Liver (tissue), 9 donors: Measurements from ENCODE around the gene SFMBT2. TPM values are rescaled to one million over a fixed set of nuclear protein-coding genes. Genes with fewer than 3 reads are reported as not detected.

Experiments used
- DNase-seq: peaks from one replicate; pipeline ENCODE4 v3.0.0-alpha.2; 2017; ENCODE audit warnings: low spot score
- H3K27ac ChIP-seq, 2 donors: one replicate each; pipeline ENCODE4 v1.7.0; 2013; ENCODE audit warnings: inconsistent platforms in 2 of 2, low read length in 2 of 2, control low read depth in 1 of 2, low read depth in 1 of 2, mild to moderate bottlenecking in 1 of 2
- H3K27me3 ChIP-seq, 4 donors: one replicate each; pipeline versions ENCODE4 v1.6.1 to v1.7.0; 2013; ENCODE audit warnings: low read length in 3 of 4, inconsistent platforms in 1 of 4, mild to moderate bottlenecking in 1 of 4, moderate library complexity in 1 of 4; ENCODE audit not compliant: control insufficient read depth in 4 of 4, insufficient read depth in 4 of 4
- H3K36me3 ChIP-seq, 4 donors: one replicate each; pipeline versions ENCODE4 v1.6.1 to v1.7.0; 2013; ENCODE audit warnings: low read length in 3 of 4, mild to moderate bottlenecking in 3 of 4, low read depth in 1 of 4, moderate library complexity in 1 of 4; ENCODE audit not compliant: control insufficient read depth in 4 of 4, insufficient read depth in 3 of 4
- H3K4me1 ChIP-seq, 4 donors: one replicate each; pipeline versions ENCODE4 v1.6.1 to v1.7.0; 2013; ENCODE audit warnings: low read length in 3 of 4, mild to moderate bottlenecking in 3 of 4, moderate library complexity in 1 of 4; ENCODE audit not compliant: control insufficient read depth in 4 of 4, insufficient read depth in 4 of 4
- H3K4me3 ChIP-seq, 3 donors: one replicate each; pipeline versions ENCODE4 v1.6.1 to v1.7.0; 2013; ENCODE audit warnings: low read length in 3 of 3, control low read depth in 1 of 3, low read depth in 1 of 3, mild to moderate bottlenecking in 1 of 3
- H3K9ac ChIP-seq, 2 donors: one replicate each; pipeline ENCODE4 v1.7.0; 2013; ENCODE audit warnings: low read length in 2 of 2, mild to moderate bottlenecking in 2 of 2, moderate library complexity in 2 of 2, control low read depth in 1 of 2, low read depth in 1 of 2
- H3K9me3 ChIP-seq, 4 donors: one replicate each; pipeline versions ENCODE4 v1.6.1 to v1.7.0; 2013; ENCODE audit warnings: low read length in 3 of 4; ENCODE audit not compliant: control insufficient read depth in 4 of 4
- CTCF ChIP-seq: fragments of 150-350 bp; IDR thresholded peaks from 2 replicates; pipeline ENCODE4 v1.5.1; 2017; ENCODE audit warnings: improper control_type of control experiment, low read depth, low read length; ENCODE audit not compliant: missing input control
- EGR1 ChIP-seq, 2 donors: IDR thresholded peaks; 2 replicates each; pipeline ENCODE4 v1.6.1; 2016 to 2018; ENCODE audit warnings: antibody characterized with exemption in 2 of 2, low read depth in 2 of 2
- FOXA1 ChIP-seq: IDR thresholded peaks from 2 replicates; pipeline ENCODE4 v1.6.1; 2016; ENCODE audit warnings: antibody characterized with exemption
- FOXA2 ChIP-seq: IDR thresholded peaks from 2 replicates; pipeline ENCODE4 v1.6.1; 2016; ENCODE audit warnings: antibody characterized with exemption
- GABPA ChIP-seq, 2 donors: IDR thresholded peaks in 1 of 2; conservative IDR thresholded peaks in 1 of 2; 2 replicates each; pipeline ENCODE4 v1.6.1; 2016; ENCODE audit warnings: antibody characterized with exemption in 2 of 2, mild to moderate bottlenecking in 1 of 2, moderate library complexity in 1 of 2
- HNF4A ChIP-seq, 2 donors: conservative IDR thresholded peaks; 2 replicates each; pipeline ENCODE4 v1.6.1; 2016; ENCODE audit warnings: antibody characterized with exemption in 2 of 2, mild to moderate bottlenecking in 2 of 2
- HNF4G ChIP-seq: IDR thresholded peaks from 2 replicates; pipeline ENCODE4 v1.6.1; 2016; ENCODE audit warnings: antibody characterized with exemption
- JUND ChIP-seq, 2 donors: IDR thresholded peaks; 2 replicates each; pipeline ENCODE4 v1.6.1; 2016; ENCODE audit warnings: antibody characterized with exemption in 2 of 2
- NR2F2 ChIP-seq: IDR thresholded peaks from 2 replicates; pipeline ENCODE4 v1.6.1; 2016; ENCODE audit warnings: antibody characterized with exemption
- RAD21 ChIP-seq, 2 donors: IDR thresholded peaks; 2 replicates each; pipeline ENCODE4 v1.6.1; 2016; ENCODE audit warnings: antibody characterized with exemption in 2 of 2, mild to moderate bottlenecking in 2 of 2
- RXRA ChIP-seq, 2 donors: IDR thresholded peaks; 2 replicates each; pipeline ENCODE4 v1.6.1; 2017 to 2018; ENCODE audit warnings: antibody characterized with exemption in 2 of 2, mild to moderate bottlenecking in 1 of 2
- SP1 ChIP-seq: IDR thresholded peaks from 2 replicates; pipeline ENCODE4 v1.6.1; 2018; ENCODE audit warnings: antibody characterized with exemption, mild to moderate bottlenecking
- TAF1 ChIP-seq: conservative IDR thresholded peaks from 2 replicates; pipeline ENCODE4 v1.6.1; 2016; ENCODE audit warnings: antibody characterized with exemption, mild to moderate bottlenecking
- YY1 ChIP-seq: IDR thresholded peaks from 2 replicates; pipeline ENCODE4 v1.6.1; 2016; ENCODE audit warnings: antibody characterized with exemption, mild to moderate bottlenecking
- ZBTB33 ChIP-seq: IDR thresholded peaks from 2 replicates; pipeline ENCODE4 v1.6.1; 2016; ENCODE audit warnings: antibody characterized with exemption
- WGBS: extraction: QIAGEN DNeasy Blood & Tissue Kit; methylation state at CpG from one replicate; pipeline ENCODE4 v1.1.7; 2013; 5-methylcytosine and 5-hydroxymethylcytosine counted together
- polyA plus RNA-seq, 2 donors: library from polyadenylated mRNA; stranded (reverse) in 1 of 2; unstranded in 1 of 2; fragments of 200-250 nt in 1 of 2; fragments of >200 nt in 1 of 2; fragmentation: Nextera tagmentation in 1 of 2; extraction: Ambion mirVana in 1 of 2; gene quantifications; one replicate each; pipeline versions ENCODE4 v1.2.1 to v1.2.3, GENCODE V29; 2013 to 2015
- total RNA-seq, 2 donors: library from RNA; depleted of rRNA; stranded (reverse); fragments of >200 nt; gene quantifications; one replicate each; pipeline ENCODE4 v1.2.3, GENCODE V29; 2014
- TF ChIP-seq, protein P1 (sequence below): IDR thresholded peaks from 2 replicates; pipeline ENCODE4 v1.6.1; 2016; ENCODE audit warnings: antibody characterized with exemption, mild to moderate bottlenecking
- TF ChIP-seq, protein P2 (sequence below): IDR thresholded peaks from 2 replicates; pipeline ENCODE4 v1.6.1; 2016; ENCODE audit warnings: antibody characterized with exemption
- TF ChIP-seq, protein P3 (sequence below): IDR thresholded peaks from 2 replicates; pipeline ENCODE4 v1.6.1; 2016; ENCODE audit warnings: antibody characterized with exemption
- donor health status: healthy.
- donor health status: healthy.
- donor health status: healthy.
- donor health status: healthy.
- donor health status: healthy.

SFMBT2 gene
- total and polyA plus RNA-seq, 4 donors = 0.46 to 2.8 (median 1.5) TPM

- 30% methylated on average over 10 of the region's 10 CpGs for WGBS
- H3K27ac ChIP-seq = no peak overlapping the region
- no peak overlapping the region for H3K4me3 ChIP-seq
- H3K9me3 ChIP-seq = no peaks in the 10 kb centered on the region
- H3K4me1 ChIP-seq = no peaks in the 10 kb centered on the region
- DNase-seq = peak; percentile 68
- no peaks in the 10 kb centered on the region for H3K36me3 ChIP-seq
- no peak overlapping the region for H3K9ac ChIP-seq
- H3K27me3 ChIP-seq = no peaks in the 10 kb centered on the region
- TF ChIP-seq FOXA2 (no peak), FOXA1 (no peak), YY1 (no peak), HNF4G (no peak), RXRA (IDR thresholded peaks at IDR 0.05) (peak; percentile 28 to 76), HNF4A (conservative IDR thresholded peaks at IDR 0.05) (no peak), EGR1 (IDR thresholded peaks at IDR 0.05; ENCODE audit: low read depth in 2 of 2) (no peak), ZBTB33 (no peak), RAD21 (IDR thresholded peaks at IDR 0.05) (peak; percentile 82 to 89), NR2F2 (peak; percentile 48), SP1 (no peak), GABPA (IDR thresholded peaks at IDR 0.05 in 1 of 2, conservative IDR thresholded peaks at IDR 0.05 in 1 of 2) (no peak), TAF1 (no peak), CTCF (peak; percentile 68), JUND (IDR thresholded peaks at IDR 0.05) (no peak)
- TF ChIP-seq, protein P1, sequence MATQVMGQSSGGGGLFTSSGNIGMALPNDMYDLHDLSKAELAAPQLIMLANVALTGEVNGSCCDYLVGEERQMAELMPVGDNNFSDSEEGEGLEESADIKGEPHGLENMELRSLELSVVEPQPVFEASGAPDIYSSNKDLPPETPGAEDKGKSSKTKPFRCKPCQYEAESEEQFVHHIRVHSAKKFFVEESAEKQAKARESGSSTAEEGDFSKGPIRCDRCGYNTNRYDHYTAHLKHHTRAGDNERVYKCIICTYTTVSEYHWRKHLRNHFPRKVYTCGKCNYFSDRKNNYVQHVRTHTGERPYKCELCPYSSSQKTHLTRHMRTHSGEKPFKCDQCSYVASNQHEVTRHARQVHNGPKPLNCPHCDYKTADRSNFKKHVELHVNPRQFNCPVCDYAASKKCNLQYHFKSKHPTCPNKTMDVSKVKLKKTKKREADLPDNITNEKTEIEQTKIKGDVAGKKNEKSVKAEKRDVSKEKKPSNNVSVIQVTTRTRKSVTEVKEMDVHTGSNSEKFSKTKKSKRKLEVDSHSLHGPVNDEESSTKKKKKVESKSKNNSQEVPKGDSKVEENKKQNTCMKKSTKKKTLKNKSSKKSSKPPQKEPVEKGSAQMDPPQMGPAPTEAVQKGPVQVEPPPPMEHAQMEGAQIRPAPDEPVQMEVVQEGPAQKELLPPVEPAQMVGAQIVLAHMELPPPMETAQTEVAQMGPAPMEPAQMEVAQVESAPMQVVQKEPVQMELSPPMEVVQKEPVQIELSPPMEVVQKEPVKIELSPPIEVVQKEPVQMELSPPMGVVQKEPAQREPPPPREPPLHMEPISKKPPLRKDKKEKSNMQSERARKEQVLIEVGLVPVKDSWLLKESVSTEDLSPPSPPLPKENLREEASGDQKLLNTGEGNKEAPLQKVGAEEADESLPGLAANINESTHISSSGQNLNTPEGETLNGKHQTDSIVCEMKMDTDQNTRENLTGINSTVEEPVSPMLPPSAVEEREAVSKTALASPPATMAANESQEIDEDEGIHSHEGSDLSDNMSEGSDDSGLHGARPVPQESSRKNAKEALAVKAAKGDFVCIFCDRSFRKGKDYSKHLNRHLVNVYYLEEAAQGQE = no peak
- TF ChIP-seq, protein P2, sequence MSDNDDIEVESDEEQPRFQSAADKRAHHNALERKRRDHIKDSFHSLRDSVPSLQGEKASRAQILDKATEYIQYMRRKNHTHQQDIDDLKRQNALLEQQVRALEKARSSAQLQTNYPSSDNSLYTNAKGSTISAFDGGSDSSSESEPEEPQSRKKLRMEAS = no peak
- TF ChIP-seq, protein P3, sequence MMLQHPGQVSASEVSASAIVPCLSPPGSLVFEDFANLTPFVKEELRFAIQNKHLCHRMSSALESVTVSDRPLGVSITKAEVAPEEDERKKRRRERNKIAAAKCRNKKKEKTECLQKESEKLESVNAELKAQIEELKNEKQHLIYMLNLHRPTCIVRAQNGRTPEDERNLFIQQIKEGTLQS = no peak
These were observed 289.6 kb downstream of the SFMBT2 start for GRCh38 chr10:7121154-7121797.
